SK-N-SH (cell line): ENCODE results near the gene LIMA1. TPM values are rescaled to one million over a fixed set of nuclear protein-coding genes. Genes with fewer than 3 reads are reported as not detected.

Source experiments
- CTCF ChIA-PET: fragments of 300-600, 350-600 bp; formaldehyde crosslinking; extraction: SDS; loops from one replicate; lab custom pipeline; 2021; lab: Yijun Ruan, JAX
- POLR2A ChIA-PET: fragments of 350-600 bp; sonication (Branson Sonifier 250); formaldehyde crosslinking; extraction: SDS; loops from one replicate; lab custom pipeline; 2020; ENCODE audit warnings: antibody characterized with exemption, inconsistent platforms; lab: Yijun Ruan, JAX
- DNase-seq: peaks from one replicate; pipeline ENCODE4 v3.0.0; 2012
- H2AFZ ChIP-seq: fragments of 200-600 bp; sonication (generic); 2 replicates; pipeline ENCODE4 v1.8.1; 2016; ENCODE audit warnings: antibody characterized with exemption, mild to moderate bottlenecking, low read depth
- H3F3A ChIP-seq: fragments of 200-600 bp; sonication (generic); replicated peaks from 2 replicates; pipeline ENCODE3; 2016; ENCODE audit warnings: antibody characterized with exemption, mild to moderate bottlenecking; ENCODE audit not compliant: insufficient read depth
- H3K27ac ChIP-seq, 2 experiments: fragments of 200-500 bp in 1 of 2; fragments of 200-600 bp in 1 of 2; sonication (Bioruptor generic) in 1 of 2; sonication (generic), shearing (Covaris generic) in 1 of 2; 2 replicates each; pipeline versions ENCODE4 v1.5.1 to v1.6.1; 2014 to 2016; ENCODE audit warnings: low read depth in 2 of 2, inconsistent platforms in 1 of 2, low read length in 1 of 2, mild to moderate bottlenecking in 1 of 2, mixed read lengths in 1 of 2
- H3K27me3 ChIP-seq: fragments of 200-600 bp; sonication (generic), shearing (Covaris generic); 2 replicates; pipeline ENCODE4 v1.6.1; 2016; ENCODE audit warnings: mixed run types; ENCODE audit not compliant: insufficient read depth
- H3K36me3 ChIP-seq, 2 experiments: fragments of 200-500 bp in 1 of 2; fragments of 200-600 bp in 1 of 2; sonication (Bioruptor generic) in 1 of 2; sonication (generic) in 1 of 2; replicated peaks in 1 of 2; 2 replicates each; pipeline versions ENCODE3 to v1.5.1; 2014 to 2016; ENCODE audit warnings: low read length in 1 of 2, mild to moderate bottlenecking in 1 of 2; ENCODE audit not compliant: insufficient read depth in 2 of 2, control insufficient read depth in 1 of 2
- H3K4me1 ChIP-seq, 2 experiments: fragments of 200-500 bp in 1 of 2; fragments of 200-600 bp in 1 of 2; sonication (Bioruptor generic) in 1 of 2; sonication (generic), shearing (Covaris generic) in 1 of 2; 2 replicates each; pipeline versions ENCODE4 v1.5.1 to v1.6.1; 2014 to 2016; ENCODE audit warnings: low read depth in 1 of 2, low read length in 1 of 2, mixed run types in 1 of 2; ENCODE audit not compliant: insufficient read depth in 2 of 2, control insufficient read depth in 1 of 2
- H3K4me2 ChIP-seq: fragments of 200-600 bp; sonication (generic), shearing (Covaris generic); 2 replicates; pipeline ENCODE4 v1.6.1; 2017; ENCODE audit warnings: mixed run types
- H3K4me3 ChIP-seq, 2 experiments: fragments of 200-500 bp in 1 of 2; fragments of 200-600 bp in 1 of 2; sonication (Bioruptor generic) in 1 of 2; sonication (generic), shearing (Covaris generic) in 1 of 2; 2 replicates each; pipeline versions ENCODE4 v1.5.1 to v1.8.1; 2014 to 2016; ENCODE audit warnings: low read depth in 2 of 2, inconsistent platforms in 1 of 2, low read length in 1 of 2, mild to moderate bottlenecking in 1 of 2, mixed read lengths in 1 of 2, moderate library complexity in 1 of 2
- H3K79me2 ChIP-seq: fragments of 200-600 bp; sonication (generic); 2 replicates; pipeline ENCODE4 v1.8.1; 2017; ENCODE audit warnings: mild to moderate bottlenecking; ENCODE audit not compliant: insufficient read depth
- H3K9ac ChIP-seq: fragments of 200-600 bp; sonication (generic); 2 replicates; pipeline ENCODE4 v1.6.1; 2017; ENCODE audit warnings: mixed run types
- H3K9me2 ChIP-seq: fragments of 200-600 bp; sonication (generic); 2 replicates; pipeline ENCODE4 v1.6.1; 2017; ENCODE audit warnings: mixed run types
- H3K9me3 ChIP-seq: fragments of 200-600 bp; sonication (generic); 2 replicates; pipeline ENCODE4 v1.6.1; 2017; ENCODE audit warnings: mixed run types, mild to moderate bottlenecking, moderate library complexity
- H4K20me1 ChIP-seq: fragments of 200-600 bp; sonication (generic); 2 replicates; pipeline ENCODE4 v1.6.1; 2017; ENCODE audit warnings: mild to moderate bottlenecking, mixed run types; ENCODE audit not compliant: insufficient read depth
- ELF1 ChIP-seq: IDR thresholded peaks from 2 replicates; pipeline ENCODE4 v1.4.0; 2012
- FOSL2 ChIP-seq: IDR thresholded peaks from 2 replicates; pipeline ENCODE4 v1.4.0; 2012; ENCODE audit warnings: low read depth, mild to moderate bottlenecking, moderate library complexity, borderline replicate concordance
- FOXJ3 ChIP-seq: sonication (generic); formaldehyde crosslinking; IDR thresholded peaks from 2 replicates; pipeline ENCODE4 v1.5.1; 2020; ENCODE audit warnings: mild to moderate bottlenecking, missing genetic modification reagents
- IRF3 ChIP-seq: fragments of 150-350 bp; IDR thresholded peaks from 2 replicates; pipeline ENCODE4 v1.6.1; 2016; ENCODE audit warnings: mild to moderate bottlenecking, low read depth, low read length
- JUND ChIP-seq: IDR thresholded peaks from 2 replicates; pipeline ENCODE4 v1.4.0; 2012
- PBX3 ChIP-seq: IDR thresholded peaks from 2 replicates; pipeline ENCODE4; 2012
- POLR2AphosphoS5 ChIP-seq: IDR thresholded peaks from 2 replicates; pipeline ENCODE4 v1.6.1; 2012; ENCODE audit warnings: low read depth, low read length
- SMC3 ChIP-seq: IDR thresholded peaks from 2 replicates; pipeline ENCODE4 v1.6.1; 2012; ENCODE audit warnings: low read depth, low read length, improper control_type of control experiment
- TCF12 ChIP-seq: IDR thresholded peaks from 2 replicates; pipeline ENCODE4 v1.4.0; 2012
- TEAD4 ChIP-seq: IDR thresholded peaks from 2 replicates; pipeline ENCODE4 v1.4.0; 2012; ENCODE audit warnings: mild to moderate bottlenecking, borderline replicate concordance; ENCODE audit not compliant: insufficient read depth
- WGBS: methylation state at CpG from one replicate; pipeline ENCODE4 v1.1.6; 2017; ENCODE audit warnings: low lambda C conversion rate; 5-methylcytosine and 5-hydroxymethylcytosine counted together
- polyA plus RNA-seq, 3 experiments: library from polyadenylated mRNA; depleted of rRNA; stranded (reverse); fragments of >200 nt; gene quantifications; 2 replicates each; pipeline ENCODE4 v1.2.3, GENCODE V29; 2012
- TF ChIP-seq, protein P1 (sequence below): fragments of 150-350 bp; IDR thresholded peaks from 2 replicates; pipeline ENCODE4 v1.6.1; 2017; ENCODE audit warnings: antibody characterized with exemption, low read length, low read depth, borderline replicate concordance

Gene LIMA1
- polyA plus RNA-seq, 1 of the 3 experiments (the other 2 are of a cell fraction), result 96.6 TPM

- TF ChIP-seq IRF3 (no peak), SMC3 (no peak), POLR2AphosphoS5 (no peak), FOXJ3 (CRISPR knock-in tag) (no peak)
- TF ChIP-seq, all 33 proteins: peak for 0
Measured at GRCh38 chr12:50246197-50246865, 37.0 kb downstream of the LIMA1 start (continued).

GRCh38 chr12:50243507-50243906 is 39.8 kb downstream of the LIMA1 start:
- no peaks in the 10 kb centered on the region for H3K9me3 ChIP-seq
- H3K27me3 ChIP-seq, result no peaks in the 10 kb centered on the region
- H3K4me2 ChIP-seq, result peak overlapping the region; percentile 71
- no peak overlapping the region for H3K4me3 ChIP-seq
- no peak for DNase-seq
- H4K20me1 ChIP-seq, result no peaks in the 10 kb centered on the region
- TF ChIP-seq TEAD4 (0 out of 2 replicates have a peak, but pooled peaks have one; percentile 12), TCF12 (peak; percentile 81), ELF1 (no peak), FOSL2 (peak; percentile 30; the same call in 1 of the 2 replicates), JUND (0 out of 2 replicates have a peak, but pooled peaks have one; percentile 17), PBX3 (peak; percentile 48; the same call in 1 of the 2 replicates)
- TF ChIP-seq, protein P1, sequence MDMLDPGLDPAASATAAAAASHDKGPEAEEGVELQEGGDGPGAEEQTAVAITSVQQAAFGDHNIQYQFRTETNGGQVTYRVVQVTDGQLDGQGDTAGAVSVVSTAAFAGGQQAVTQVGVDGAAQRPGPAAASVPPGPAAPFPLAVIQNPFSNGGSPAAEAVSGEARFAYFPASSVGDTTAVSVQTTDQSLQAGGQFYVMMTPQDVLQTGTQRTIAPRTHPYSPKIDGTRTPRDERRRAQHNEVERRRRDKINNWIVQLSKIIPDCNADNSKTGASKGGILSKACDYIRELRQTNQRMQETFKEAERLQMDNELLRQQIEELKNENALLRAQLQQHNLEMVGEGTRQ, result no peak
- ChIA-PET POLR2A (no interaction called here), CTCF (interaction anchor here (1.5 kb wide), 1 partner anchor 173 kb away, joined by 4 read pairs; no protein-coding TSS in a partner anchor)
- peaks cover 58% of the 10 kb centered on the region for H3F3A ChIP-seq
- 33% methylated on average over 1 of the region's 1 CpG for WGBS
- H2AFZ ChIP-seq, result no peak overlapping the region
- H3K27ac ChIP-seq, result peak overlapping the region; percentile 48 to 96; a peak in 3 of 4 replicates
- peak overlapping the region; percentile 35; the same call in 1 of the 2 replicates for H3K9ac ChIP-seq
- H3K36me3 ChIP-seq, result no peaks in the 10 kb centered on the region
- H3K79me2 ChIP-seq, result peaks cover 6% of the 10 kb centered on the region; the same call in 1 of the 2 replicates
- H3K9me2 ChIP-seq, result no peaks in the 10 kb centered on the region
- peaks cover 2 to 41% of the 10 kb centered on the region in 2 experiments for H3K4me1 ChIP-seq
